ENCODE results near the gene CLK3. TPM values are rescaled to one million over a fixed set of nuclear protein-coding genes. Genes with fewer than 3 reads are reported as not detected.
"Not testable (repeated sequence)": the region's sequence is repeated elsewhere in the genome, so short reads cannot be mapped to it uniquely, and the experiment has no call there.

Gene CLK3
- total and polyA plus RNA-seq, 10 donors = 54.0 to 229 (median 105) TPM

DNA sequence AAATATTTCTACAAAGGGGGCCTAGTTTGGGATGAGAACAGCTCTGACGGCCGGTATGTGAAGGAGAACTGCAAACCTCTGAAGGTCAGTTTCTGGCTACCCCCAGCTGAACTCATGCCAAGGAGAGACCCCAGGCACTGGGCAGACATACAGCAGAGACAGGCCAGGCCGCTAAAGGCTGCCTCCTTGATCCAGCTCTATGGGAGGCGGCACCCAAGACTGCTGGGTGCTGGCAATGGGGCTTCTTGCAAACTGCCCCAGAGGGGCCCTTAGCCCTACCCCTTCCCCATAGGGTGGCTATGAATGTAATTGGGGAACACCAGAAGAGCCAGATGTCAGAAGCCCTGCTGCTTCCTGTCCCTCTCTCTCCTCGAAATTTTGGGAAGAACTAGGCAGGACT is 13.3 kb downstream of the CLK3 start:
- no peaks in the 10 kb centered on the region for H3K9me3 ChIP-seq
- H3K4me3 ChIP-seq = no peak overlapping the region
- 52 to 72% (median 61%) methylated on average over 4 to 5 of the region's 5 CpGs for WGBS, 5 donors
- DNase-seq = no peak
- peaks cover 4 to 100% (median 91%) of the 10 kb centered on the region in 6 donors for H3K36me3 ChIP-seq
- H3K27ac ChIP-seq = peak overlapping the region in 3 of 8 donors; percentile 72 to 81 (median 73)
- no peaks in the 10 kb centered on the region for H3K27me3 ChIP-seq (replicated peaks in 1 of 7)
- H3K4me1 ChIP-seq = peaks cover 13 to 78% (median 45%) of the 10 kb centered on the region in 6 donors
- intact Hi-C loops (cut with DNase I; ENCODE audit: low total_unique reads) = no loop called here
- TF ChIP-seq POLR2AphosphoS5 (IDR thresholded peaks at IDR 0.05) = no peak
- TF ChIP-seq, protein P1, sequence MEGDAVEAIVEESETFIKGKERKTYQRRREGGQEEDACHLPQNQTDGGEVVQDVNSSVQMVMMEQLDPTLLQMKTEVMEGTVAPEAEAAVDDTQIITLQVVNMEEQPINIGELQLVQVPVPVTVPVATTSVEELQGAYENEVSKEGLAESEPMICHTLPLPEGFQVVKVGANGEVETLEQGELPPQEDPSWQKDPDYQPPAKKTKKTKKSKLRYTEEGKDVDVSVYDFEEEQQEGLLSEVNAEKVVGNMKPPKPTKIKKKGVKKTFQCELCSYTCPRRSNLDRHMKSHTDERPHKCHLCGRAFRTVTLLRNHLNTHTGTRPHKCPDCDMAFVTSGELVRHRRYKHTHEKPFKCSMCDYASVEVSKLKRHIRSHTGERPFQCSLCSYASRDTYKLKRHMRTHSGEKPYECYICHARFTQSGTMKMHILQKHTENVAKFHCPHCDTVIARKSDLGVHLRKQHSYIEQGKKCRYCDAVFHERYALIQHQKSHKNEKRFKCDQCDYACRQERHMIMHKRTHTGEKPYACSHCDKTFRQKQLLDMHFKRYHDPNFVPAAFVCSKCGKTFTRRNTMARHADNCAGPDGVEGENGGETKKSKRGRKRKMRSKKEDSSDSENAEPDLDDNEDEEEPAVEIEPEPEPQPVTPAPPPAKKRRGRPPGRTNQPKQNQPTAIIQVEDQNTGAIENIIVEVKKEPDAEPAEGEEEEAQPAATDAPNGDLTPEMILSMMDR (IDR thresholded peaks at IDR 0.05 in 8 of 11, conservative IDR thresholded peaks at IDR 0.05 in 3 of 11) = no peak
- TF ChIP-seq POLR2A (IDR thresholded peaks at IDR 0.05) = no peak

DNA sequence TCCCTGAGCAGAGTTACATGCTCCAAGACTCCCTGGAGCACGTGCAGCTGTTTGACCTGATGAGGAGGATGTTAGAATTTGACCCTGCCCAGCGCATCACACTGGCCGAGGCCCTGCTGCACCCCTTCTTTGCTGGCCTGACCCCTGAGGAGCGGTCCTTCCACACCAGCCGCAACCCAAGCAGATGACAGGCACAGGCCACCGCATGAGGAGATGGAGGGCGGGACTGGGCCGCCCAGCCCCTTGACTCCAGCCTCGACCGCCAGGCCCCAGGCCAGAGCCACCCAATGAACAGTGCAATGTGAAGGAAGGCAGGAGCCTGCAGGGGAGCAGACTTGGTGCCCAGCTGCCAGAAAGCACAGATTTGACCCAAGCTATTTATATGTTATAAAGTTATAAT is 14.1 kb downstream of the CLK3 start:
- intact Hi-C loops (cut with DNase I; ENCODE audit: low total_unique reads) = loop anchor here (5.0 kb wide), 1 partner anchor 257 kb away; no protein-coding TSS in a partner anchor
- peak overlapping the region in 7 of 8 donors; percentile 35 to 81 (median 56) for H3K27ac ChIP-seq
- 80 to 94% (median 89%) methylated on average over 1 to 10 of the region's 10 CpGs; no CpG with 5 or more reads in 1 of the 5 donors for WGBS, 5 donors

DNA sequence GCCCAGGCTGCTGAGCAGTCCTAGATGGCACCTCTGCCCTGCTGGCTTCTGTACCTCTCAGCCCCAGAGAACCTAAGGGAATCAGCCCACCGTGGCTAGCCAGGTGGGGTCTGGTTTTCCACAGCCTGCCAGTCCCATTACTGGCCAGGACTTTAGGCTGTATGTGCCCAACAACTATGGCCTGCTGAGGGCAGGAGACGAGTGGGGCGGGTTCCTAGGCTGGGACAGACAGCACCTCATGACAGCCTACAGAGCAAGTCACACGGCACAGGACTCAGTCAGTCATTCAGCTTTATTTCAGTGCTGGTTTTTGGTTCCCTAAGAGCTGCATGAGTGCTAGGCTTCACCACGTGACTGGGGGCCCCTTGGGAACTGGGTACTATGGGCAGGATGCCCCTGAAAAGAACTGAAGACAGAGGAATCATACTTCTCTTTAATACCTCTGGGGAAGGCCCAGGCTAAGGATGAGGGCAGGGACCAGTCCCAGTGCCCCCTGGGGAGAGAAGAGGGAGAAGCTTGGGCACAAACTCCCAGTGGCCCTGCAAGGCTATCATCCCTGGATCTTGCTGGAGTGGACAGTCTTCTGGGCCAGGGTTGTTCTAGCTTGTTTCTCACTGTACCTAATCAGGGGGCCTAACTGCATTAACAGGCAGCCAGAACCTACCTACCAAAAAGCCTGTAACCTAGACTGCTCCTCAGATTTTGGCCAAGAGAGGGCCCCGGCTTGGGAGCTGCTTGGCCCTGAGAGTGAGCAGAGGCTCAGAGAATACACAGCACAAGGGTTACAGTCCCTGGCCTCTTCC is 14.8 kb downstream of the CLK3 start:
- peaks cover 2 to 100% (median 88%) of the 10 kb centered on the region in 6 donors for H3K36me3 ChIP-seq
- H3K27me3 ChIP-seq (replicated peaks in 1 of 7) = no peaks in the 10 kb centered on the region
- H3K4me1 ChIP-seq = peaks cover 13 to 73% (median 45%) of the 10 kb centered on the region in 6 donors
- TF ChIP-seq POLR2A (IDR thresholded peaks at IDR 0.05) = no peak
- peak in 2 of 3 donors; percentile 24 to 40 for TF ChIP-seq POLR2AphosphoS5 (IDR thresholded peaks at IDR 0.05)
- TF ChIP-seq, protein P1 (IDR thresholded peaks at IDR 0.05 in 8 of 11, conservative IDR thresholded peaks at IDR 0.05 in 3 of 11) = no peak
- H3K9me3 ChIP-seq = no peaks in the 10 kb centered on the region
- WGBS, 5 donors = 59 to 80% (median 70%) methylated on average over 5 to 6 of the region's 6 CpGs; no CpG with 5 or more reads in 1 of the 5 donors
- intact Hi-C loops (cut with DNase I; ENCODE audit: low total_unique reads) = loop anchor here (5.0 kb wide), 1 partner anchor 258 kb away; no protein-coding TSS in a partner anchor
- peak overlapping the region; percentile 35 to 81 (median 52) for H3K27ac ChIP-seq
- H3K4me3 ChIP-seq = no peak overlapping the region
- peak; percentile 90 for DNase-seq

More for the DNA sequence above, 14.1 kb downstream of the CLK3 start:
- H3K9me3 ChIP-seq; H3K4me3 ChIP-seq; H3K27me3 ChIP-seq (replicated peaks in 1 of 7); DNase-seq: not testable (repeated sequence)
- peaks cover 13 to 75% (median 45%) of the 10 kb centered on the region in 6 donors for H3K4me1 ChIP-seq
- H3K36me3 ChIP-seq = peaks cover 4 to 100% (median 90%) of the 10 kb centered on the region in 6 donors
- peak in 1 of 3 donors; percentile 60 for TF ChIP-seq POLR2AphosphoS5 (IDR thresholded peaks at IDR 0.05)

DNA sequence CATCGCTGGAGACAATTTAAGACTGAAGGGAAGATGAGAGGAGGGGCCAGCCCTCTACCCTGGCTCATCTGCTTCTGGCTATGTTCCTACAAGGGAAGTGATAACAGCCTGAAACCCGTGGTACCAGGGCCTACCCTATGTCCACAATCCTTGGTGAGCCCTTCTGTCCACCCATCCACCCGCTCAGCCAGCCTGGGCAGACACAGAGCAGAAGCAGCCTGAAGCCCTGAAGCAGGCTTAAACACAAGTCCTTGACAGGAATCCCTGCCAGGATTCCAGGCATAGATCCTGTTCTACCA is 15.4 kb downstream of the CLK3 start:
- H3K4me3 ChIP-seq = no peak overlapping the region
- intact Hi-C loops (cut with DNase I; ENCODE audit: low total_unique reads) = loop anchor here (5.0 kb wide), 1 partner anchor 259 kb away; no protein-coding TSS in a partner anchor
- H3K27me3 ChIP-seq (replicated peaks in 1 of 7) = no peaks in the 10 kb centered on the region
- peak overlapping the region in 4 of 8 donors; percentile 49 to 81 (median 62) for H3K27ac ChIP-seq
- H3K9me3 ChIP-seq = no peaks in the 10 kb centered on the region
- WGBS, 5 donors = 72 to 79% (median 76%) methylated on average over 3 of the region's 3 CpGs
- TF ChIP-seq, protein P1 (IDR thresholded peaks at IDR 0.05 in 8 of 11, conservative IDR thresholded peaks at IDR 0.05 in 3 of 11) = no peak
- TF ChIP-seq POLR2A (IDR thresholded peaks at IDR 0.05) (no peak), POLR2AphosphoS5 (IDR thresholded peaks at IDR 0.05) (no peak)
- peaks cover 0 to 100% (median 88%) of the 10 kb centered on the region in 6 donors for H3K36me3 ChIP-seq
- no peak for DNase-seq
- H3K4me1 ChIP-seq = peaks cover 13 to 70% (median 43%) of the 10 kb centered on the region in 6 donors

Data from spleen (tissue), 11 donors.